CD4-positive, alpha-beta T cell treated with Interleukin-21 for 1 hour (primary cell): ENCODE data around the gene FBXO46.

Experiments
- DNase-seq: peaks from one replicate; pipeline ENCODE4 v3.0.0-alpha.2; 2020

FBXO46 gene, protein sequence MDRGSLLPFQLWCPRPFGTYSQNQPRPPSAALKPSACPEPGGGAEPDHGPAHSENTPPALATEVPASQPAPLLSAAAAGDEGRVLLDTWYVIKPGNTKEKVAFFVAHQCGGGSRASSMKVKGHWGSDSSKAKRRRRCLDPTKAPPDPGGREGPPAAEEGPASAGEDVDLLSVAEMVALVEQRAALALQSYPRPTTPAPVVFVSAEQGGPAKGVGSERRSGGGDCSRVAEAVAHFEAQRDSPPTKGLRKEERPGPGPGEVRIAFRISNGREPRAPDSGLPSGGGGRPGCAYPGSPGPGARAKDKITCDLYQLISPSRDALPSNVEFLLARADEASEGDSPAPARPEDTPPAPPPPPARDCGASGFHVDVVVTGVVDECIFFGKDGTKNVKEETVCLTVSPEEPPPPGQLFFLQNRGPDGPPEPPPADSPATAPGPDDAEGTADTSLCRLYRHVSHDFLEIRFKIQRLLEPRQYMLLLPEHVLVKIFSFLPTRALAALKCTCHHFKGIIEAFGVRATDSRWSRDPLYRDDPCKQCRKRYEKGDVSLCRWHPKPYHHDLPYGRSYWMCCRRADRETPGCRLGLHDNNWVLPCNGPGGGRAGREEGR

DNA sequence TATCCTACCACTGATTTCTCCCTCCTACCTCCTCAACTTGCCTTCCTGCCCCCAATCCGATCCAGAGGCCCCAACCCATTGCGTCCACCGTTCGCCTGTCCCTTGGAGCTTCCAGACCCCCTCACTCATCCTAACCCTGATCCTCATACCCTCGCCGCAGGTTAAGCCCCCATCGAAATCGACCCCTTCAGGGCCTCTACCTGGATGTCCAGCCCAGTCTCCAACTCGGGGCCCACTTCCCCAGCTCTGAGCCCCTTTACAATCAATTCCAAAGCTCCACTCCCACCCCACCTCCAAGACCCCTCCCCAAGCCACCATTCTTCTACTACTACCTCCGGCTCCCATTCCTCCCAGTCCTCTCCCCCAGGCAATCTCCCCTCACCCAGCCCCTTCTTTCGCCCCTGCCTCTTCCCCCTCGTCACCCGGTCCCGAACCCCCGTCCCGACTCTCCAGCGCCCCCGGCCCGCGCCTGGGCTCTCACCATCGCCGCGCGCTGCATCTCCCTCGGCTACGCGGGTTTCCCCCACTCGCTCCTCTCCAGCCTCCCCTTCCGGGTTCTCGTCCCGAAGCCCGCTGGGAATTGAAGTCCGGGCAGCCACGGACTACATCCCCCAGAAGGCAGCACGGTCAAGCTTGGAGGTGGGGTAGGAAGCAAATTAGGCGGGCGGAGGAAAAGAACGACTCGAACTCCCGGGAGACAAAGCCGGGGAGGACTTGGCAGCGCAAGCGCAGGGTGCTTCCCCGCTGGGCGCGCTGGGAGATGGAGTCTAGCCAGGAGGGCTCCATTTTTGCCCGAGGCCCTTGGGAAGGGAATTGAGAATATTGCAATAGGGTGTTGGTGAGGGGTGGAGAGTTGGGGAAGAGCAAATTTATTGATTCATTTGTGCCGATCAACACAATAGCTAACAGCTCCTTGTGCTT lies at the start of gene FBXO46:
Gene FBXO46, minus strand, starts transcription at position 529 of the 921 bp plus-strand sequence. CDS start 17,401 bp downstream, outside the sequence.
- DNase-seq, result peak; percentile 96

GRCh38 chr19:45780146-45780447 lies 49.4 kb upstream of the FBXO46 start:
- DNase-seq, result no peak

- DNase-seq, result peak; percentile 88
Observed at GRCh38 chr19:45779231-45780145, 48.8 kb upstream of the FBXO46 start.

- no peak for DNase-seq
Observed at GRCh38 chr19:45778010-45778661, 47.4 kb upstream of the FBXO46 start.

GRCh38 chr19:45777395-45777961 lies 46.8 kb upstream of the FBXO46 start:
- DNase-seq, result no peak

- DNase-seq, result no peak
Observed at GRCh38 chr19:45774765-45775164, 44.1 kb upstream of the FBXO46 start.

DNA sequence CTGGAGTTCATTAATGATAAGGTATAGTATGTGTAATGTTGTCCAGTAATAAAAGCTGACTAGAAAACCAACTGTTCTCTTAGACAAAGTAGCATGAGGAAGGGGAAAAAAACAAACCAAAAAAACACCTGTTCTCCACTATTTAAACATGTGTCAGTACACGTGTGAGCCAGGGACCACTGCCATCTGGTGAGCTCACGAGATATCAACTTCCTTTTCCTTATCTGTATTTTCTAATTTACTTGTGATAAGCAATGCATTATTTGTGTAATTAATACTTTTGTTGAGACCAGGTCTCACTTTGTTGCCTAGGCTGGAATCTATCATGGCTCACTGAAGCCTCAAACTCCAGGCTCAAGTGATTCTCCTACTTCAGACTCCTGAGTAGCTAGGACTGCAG lies 42.7 kb upstream of the FBXO46 start:
- no peak for DNase-seq

GRCh38 chr19:45772912-45773311 lies 42.2 kb upstream of the FBXO46 start:
- DNase-seq, result no peak

DNA sequence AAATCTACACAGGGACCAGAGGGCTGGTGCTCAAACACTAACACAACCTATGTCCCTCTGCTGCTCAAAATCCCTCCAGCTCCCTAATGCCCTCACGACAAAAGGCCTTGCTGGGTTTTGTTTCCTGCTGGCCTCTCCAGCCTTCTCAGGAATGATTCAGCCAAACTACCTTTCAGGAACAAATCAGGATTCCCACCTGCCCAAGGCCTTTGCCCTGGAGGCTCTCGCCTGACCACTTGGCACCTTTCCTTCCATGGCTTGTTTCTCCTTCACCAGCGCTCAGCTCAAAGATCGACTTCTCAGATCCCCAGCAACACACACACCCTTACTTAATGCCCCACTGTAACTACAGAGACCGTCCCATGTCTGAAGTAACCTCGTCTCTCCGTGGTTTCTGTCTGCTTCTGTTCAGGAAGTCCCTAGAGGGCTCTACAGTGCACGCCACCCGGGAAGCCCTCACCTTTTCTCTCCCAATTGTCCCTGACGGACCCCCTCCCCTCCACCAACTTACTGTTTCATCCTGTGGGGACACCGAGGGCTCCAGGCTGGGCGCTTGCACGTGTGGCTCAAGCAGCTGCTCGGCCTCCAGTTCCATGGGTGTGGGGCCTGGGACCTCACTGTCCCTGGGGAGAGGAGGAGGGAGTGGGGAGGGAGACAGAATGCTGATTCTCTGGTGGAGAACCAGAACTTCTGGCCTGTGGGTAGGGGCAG lies 41.6 kb upstream of the FBXO46 start:
- no peak for DNase-seq

- DNase-seq, result no peak
Observed at GRCh38 chr19:45771311-45771933, 40.7 kb upstream of the FBXO46 start.

DNA sequence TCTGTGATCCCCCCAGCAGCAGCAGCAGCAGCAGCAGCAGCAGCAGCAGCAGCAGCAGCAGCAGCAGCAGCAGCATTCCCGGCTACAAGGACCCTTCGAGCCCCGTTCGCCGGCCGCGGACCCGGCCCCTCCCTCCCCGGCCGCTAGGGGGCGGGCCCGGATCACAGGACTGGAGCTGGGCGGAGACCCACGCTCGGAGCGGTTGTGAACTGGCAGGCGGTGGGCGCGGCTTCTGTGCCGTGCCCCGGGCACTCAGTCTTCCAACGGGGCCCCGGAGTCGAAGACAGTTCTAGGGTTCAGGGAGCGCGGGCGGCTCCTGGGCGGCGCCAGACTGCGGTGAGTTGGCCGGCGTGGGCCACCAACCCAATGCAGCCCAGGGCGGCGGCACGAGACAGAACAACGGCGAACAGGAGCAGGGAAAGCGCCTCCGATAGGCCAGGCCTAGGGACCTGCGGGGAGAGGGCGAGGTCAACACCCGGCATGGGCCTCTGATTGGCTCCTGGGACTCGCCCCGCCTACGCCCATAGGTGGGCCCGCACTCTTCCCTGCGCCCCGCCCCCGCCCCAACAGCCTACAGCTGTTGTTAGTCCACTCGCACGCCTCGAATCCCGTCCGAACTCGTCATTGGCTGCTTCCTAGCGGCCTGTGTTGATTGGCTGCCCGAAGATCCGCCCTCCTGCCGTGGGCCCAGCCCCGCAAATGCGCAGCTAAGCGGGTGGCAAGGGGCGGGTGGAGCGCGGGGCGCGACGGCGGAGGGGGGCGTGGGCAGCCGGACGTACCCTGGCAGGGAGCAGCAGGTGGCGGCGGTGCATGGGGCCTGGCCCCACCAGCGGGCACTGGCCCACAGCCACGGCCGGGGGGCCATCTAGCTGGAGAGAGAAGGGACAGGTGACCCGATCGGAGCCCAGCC lies 39.8 kb upstream of the FBXO46 start:
- DNase-seq, result peak; percentile 91

DNA sequence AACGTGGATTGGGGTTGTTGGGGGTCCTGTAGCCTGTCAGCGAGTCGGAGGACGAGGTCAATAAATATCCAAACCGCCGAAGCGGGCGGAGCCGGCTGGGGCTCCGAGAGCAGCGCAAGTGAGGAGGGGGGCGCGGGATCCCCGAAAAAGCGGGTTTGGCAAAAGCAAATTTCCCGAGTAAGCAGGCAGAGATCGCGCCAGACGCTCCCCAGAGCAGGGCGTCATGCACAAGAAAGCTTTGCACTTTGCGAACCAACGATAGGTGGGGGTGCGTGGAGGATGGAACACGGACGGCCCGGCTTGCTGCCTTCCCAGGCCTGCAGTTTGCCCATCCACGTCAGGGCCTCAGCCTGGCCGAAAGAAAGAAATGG lies 39.1 kb upstream of the FBXO46 start:
- no peak for DNase-seq

- peak; percentile 96 for DNase-seq
Observed at GRCh38 chr19:45768984-45769782, 38.5 kb upstream of the FBXO46 start, which contains the start of gene SIX5. Gene SIX5, minus strand, starts transcription at chr19:45769252. Its CDS starts 408 bp downstream, at chr19:45768844.

DNA sequence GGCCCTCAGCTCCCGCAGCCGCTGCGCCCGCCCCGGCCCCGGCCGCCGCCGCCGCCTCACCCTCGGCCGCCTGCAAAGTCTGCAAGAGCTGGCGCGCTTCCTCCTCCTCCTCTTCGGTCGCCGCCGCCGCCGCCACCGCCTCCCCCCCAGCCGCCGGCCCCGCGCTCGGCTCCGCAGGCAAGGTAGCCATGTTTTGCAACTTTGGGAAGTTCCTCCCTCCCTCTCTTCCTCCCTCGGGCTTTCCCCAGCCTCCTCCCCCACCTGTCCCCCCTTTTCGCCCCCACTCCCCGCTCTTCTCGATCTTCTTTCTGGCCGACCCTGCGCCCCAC lies 37.9 kb upstream of the FBXO46 start:
- peak; percentile 49 for DNase-seq

GRCh38 chr19:45767881-45768654 lies 37.4 kb upstream of the FBXO46 start:
- DNase-seq, result peak; percentile 7

DNA sequence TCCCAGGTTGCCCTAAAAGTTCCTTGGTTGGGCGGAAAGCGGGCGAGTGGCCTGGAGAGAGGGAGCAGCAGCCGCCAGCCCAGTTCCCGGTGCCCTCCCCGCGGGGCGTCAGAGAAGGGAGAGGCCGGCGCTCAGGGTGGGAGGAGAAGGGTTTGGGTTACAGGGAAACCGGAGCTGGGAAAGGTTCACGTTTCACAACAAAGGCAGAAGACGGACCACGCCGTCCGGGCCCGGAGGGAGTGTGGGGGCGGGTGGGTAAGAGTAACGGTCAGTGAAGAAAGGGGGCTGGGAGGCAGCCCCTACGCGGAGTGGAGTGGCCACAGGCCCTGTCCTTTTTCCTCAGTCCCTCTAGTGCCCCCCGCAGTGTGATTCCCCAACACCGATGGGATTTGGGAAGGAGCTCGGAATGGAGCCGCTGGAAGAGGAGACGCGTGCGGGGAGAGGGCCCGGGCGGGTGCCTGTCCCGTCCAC lies 36.7 kb upstream of the FBXO46 start:
- DNase-seq, result no peak

GRCh38 chr19:45766869-45767346 lies 36.2 kb upstream of the FBXO46 start:
- no peak for DNase-seq
